GM19324 (cell line): ENCODE results near the gene C9orf50.

ENCODE experiments used
- ATAC-seq: cut with Tn5 transposase; IDR thresholded peaks from one replicate; pipeline ENCODE4 v1.9.1; 2021; ENCODE audit warnings: mild to moderate bottlenecking, moderate library complexity; ENCODE audit not compliant: unreplicated experiment, low FRiP score

The C9orf50 gene

GRCh38 chr9:129632460-129632859, 11.6 kb upstream of the C9orf50 start:
- ATAC-seq, result no peak

- no peak for ATAC-seq
These were observed 10.8 kb upstream of the C9orf50 start for GRCh38 chr9:129631674-129632129.

GRCh38 chr9:129630967-129631673, 10.2 kb upstream of the C9orf50 start:
- ATAC-seq, result no peak

GRCh38 chr9:129629251-129629820, 8.4 kb upstream of the C9orf50 start:
- ATAC-seq, result no peak

GRCh38 chr9:129628709-129629108, 7.8 kb upstream of the C9orf50 start:
- ATAC-seq, result no peak

- ATAC-seq, result no peak
These were observed 6.9 kb upstream of the C9orf50 start for GRCh38 chr9:129627556-129628440.

- ATAC-seq, result peak; percentile 13
These were observed 5.9 kb upstream of the C9orf50 start for GRCh38 chr9:129626625-129627284.

- peak; percentile 77 for ATAC-seq
These were observed 5.3 kb upstream of the C9orf50 start, which contains the start of gene NTMT1 for GRCh38 chr9:129626079-129626624. Gene NTMT1, plus strand, starts transcription at chr9:129626163. Its CDS starts 6,541 bp downstream, at chr9:129632704.

GRCh38 chr9:129624947-129625346, 4.0 kb upstream of the C9orf50 start:
- no peak for ATAC-seq

GRCh38 chr9:129624168-129624759, 3.4 kb upstream of the C9orf50 start:
- no peak for ATAC-seq

- ATAC-seq, result no peak
These were observed 2.4 kb upstream of the C9orf50 start for GRCh38 chr9:129623331-129623730.

GRCh38 chr9:129619787-129620668, 873 bp downstream of the C9orf50 start:
- ATAC-seq, result no peak

GRCh38 chr9:129617167-129617566, 3.7 kb downstream of the C9orf50 start:
- no peak for ATAC-seq

- no peak for ATAC-seq
These were observed 5.3 kb downstream of the C9orf50 start for GRCh38 chr9:129615407-129616285.

GRCh38 chr9:129614932-129615331, 6.0 kb downstream of the C9orf50 start:
- ATAC-seq, result no peak

GRCh38 chr9:129613520-129614175, 7.3 kb downstream of the C9orf50 start:
- ATAC-seq, result no peak

GRCh38 chr9:129612815-129613519, 7.9 kb downstream of the C9orf50 start:
- ATAC-seq, result no peak
